HepG2 (cell line): ENCODE measurements around the gene GPATCH11. TPM values are rescaled to one million over a fixed set of nuclear protein-coding genes. Genes with fewer than 3 reads are reported as not detected.
A peak's percentile ranks its signal among the peaks of the same experiment; 100 is the strongest.

Experiments used
- ATF1 ChIP-seq: IDR thresholded peaks from 2 replicates; pipeline ENCODE4 v1.6.1; 2016; ENCODE audit warnings: mild to moderate bottlenecking, control low read depth
- CENPBD1 ChIP-seq: sonication (generic); formaldehyde crosslinking; IDR thresholded peaks from 2 replicates; pipeline ENCODE4 v1.8.0; 2022; ENCODE audit warnings: missing genetic modification reagents, low read depth, mild to moderate bottlenecking, borderline replicate concordance
- FOXK1 ChIP-seq: sonication (generic); formaldehyde crosslinking; IDR thresholded peaks from 2 replicates; pipeline ENCODE4 v1.4.0; 2020; ENCODE audit warnings: low read depth, missing genetic modification reagents, borderline replicate concordance
- MIER2 ChIP-seq: IDR thresholded peaks from 2 replicates; pipeline ENCODE4 v1.6.1; 2016; ENCODE audit warnings: missing biosample characterization, missing genetic modification reagents
- NCOA1 ChIP-seq: sonication (generic); formaldehyde crosslinking; IDR thresholded peaks from 2 replicates; pipeline ENCODE4 v1.9.0; 2021; ENCODE audit warnings: missing genetic modification reagents
- NFIB ChIP-seq: sonication (generic); formaldehyde crosslinking; IDR thresholded peaks from 2 replicates; pipeline ENCODE4 v1.9.0; 2021; ENCODE audit warnings: missing genetic modification reagents, mild to moderate bottlenecking, borderline replicate concordance
- NFIC ChIP-seq: IDR thresholded peaks from 2 replicates; pipeline ENCODE4 v1.6.1; 2012; ENCODE audit warnings: mild to moderate bottlenecking, low read length, inconsistent platforms
- NR1H2 ChIP-seq: sonication (generic); formaldehyde crosslinking; IDR thresholded peaks from 2 replicates; pipeline ENCODE4 v1.8.1; 2022; ENCODE audit warnings: low read depth, missing genetic modification reagents, borderline replicate concordance
- REST ChIP-seq, 2 experiments: IDR thresholded peaks; 2 replicates each; pipeline ENCODE4 v1.6.1; 2011 to 2012; ENCODE audit warnings: low read length in 2 of 2, borderline replicate concordance in 1 of 2, low read depth in 1 of 2, mild to moderate bottlenecking in 1 of 2, moderate library complexity in 1 of 2
- SIX4 ChIP-seq: sonication (generic); formaldehyde crosslinking; IDR thresholded peaks from 2 replicates; pipeline ENCODE4 v1.4.0; 2020; ENCODE audit warnings: missing genetic modification reagents
- TOE1 ChIP-seq: sonication (generic); formaldehyde crosslinking; IDR thresholded peaks from 2 replicates; pipeline ENCODE4 v1.4.0; 2020; ENCODE audit warnings: mild to moderate bottlenecking, missing genetic modification reagents
- ZNF337 ChIP-seq: sonication (generic); formaldehyde crosslinking; IDR thresholded peaks from 2 replicates; pipeline ENCODE4 v1.5.1; 2020; ENCODE audit warnings: missing genetic modification reagents, low read depth, mild to moderate bottlenecking, borderline replicate concordance
- ZNF432 ChIP-seq: sonication (generic); formaldehyde crosslinking; IDR thresholded peaks from 2 replicates; pipeline ENCODE4 v1.5.0; 2020; ENCODE audit warnings: missing genetic modification reagents, mild to moderate bottlenecking, borderline replicate concordance
- ZNF563 ChIP-seq: sonication (generic); formaldehyde crosslinking; IDR thresholded peaks from 2 replicates; pipeline ENCODE4 v1.8.0; 2022; ENCODE audit warnings: mild to moderate bottlenecking, moderate library complexity, missing genetic modification reagents
- ZSCAN5A ChIP-seq: sonication (generic); formaldehyde crosslinking; IDR thresholded peaks from 2 replicates; pipeline ENCODE4 v1.8.0; 2022; ENCODE audit warnings: mild to moderate bottlenecking, missing genetic modification reagents, borderline replicate concordance
- polyA plus RNA-seq, 8 experiments: library from polyadenylated mRNA; depleted of rRNA in 3 of 8; stranded (reverse) in 7 of 8; unstranded in 1 of 8; fragments of >200 nt; fragmentation: Illumina TruSeq in 4 of 8; extraction: Trizol in 4 of 8; gene quantifications; 2 replicates each; pipeline versions ENCODE4 v1.2.1 to v1.2.3, GENCODE V29; 2011 to 2016; ENCODE audit warnings: low read depth in 4 of 8, missing spikeins in 1 of 8, mixed read lengths in 1 of 8; ENCODE audit not compliant: insufficient read depth in 1 of 8
- total RNA-seq, 5 experiments: library from RNA; depleted of rRNA; stranded (reverse); fragments of >200 nt; fragmentation: Illumina TruSeq; extraction: Trizol; gene quantifications; 2 replicates each; pipeline ENCODE4 v1.2.3, GENCODE V29; 2016; ENCODE audit warnings: low read depth in 1 of 5
- TF ChIP-seq, protein P1 (sequence below): sonication (generic); formaldehyde crosslinking; IDR thresholded peaks from 2 replicates; pipeline ENCODE4 v1.4.0; 2020; ENCODE audit warnings: missing genetic modification reagents

Gene GPATCH11
- total and polyA plus RNA-seq, 2 of the 13 experiments (the other 11 are each of a cell fraction or from before 2014, with no cell fraction given): 3.8 to 8.7 TPM

GRCh38 chr2:37119157-37119556 lies 34.8 kb downstream of the GPATCH11 start (continued):
- TF ChIP-seq TOE1 (CRISPR knock-in tag) (no peak), REST (IDR thresholded peaks at IDR 0.05; ENCODE audit: borderline replicate concordance in 1 of 2, low read depth in 1 of 2, low read length in 2 of 2) (no peak), ZNF337 (CRISPR knock-in tag) (no peak), ATF1 (CRISPR knock-in tag) (no peak), FOXK1 (CRISPR knock-in tag) (no peak), NFIB (CRISPR knock-in tag) (no peak), MIER2 (no peak), NCOA1 (CRISPR knock-in tag) (no peak), ZSCAN5A (no peak), CENPBD1 (CRISPR knock-in tag) (no peak), ZNF432 (CRISPR knock-in tag) (no peak), NFIC (no peak), ZNF563 (CRISPR knock-in tag) (no peak), NR1H2 (CRISPR knock-in tag) (no peak), SIX4 (CRISPR knock-in tag) (no peak)
- TF ChIP-seq, protein P1, sequence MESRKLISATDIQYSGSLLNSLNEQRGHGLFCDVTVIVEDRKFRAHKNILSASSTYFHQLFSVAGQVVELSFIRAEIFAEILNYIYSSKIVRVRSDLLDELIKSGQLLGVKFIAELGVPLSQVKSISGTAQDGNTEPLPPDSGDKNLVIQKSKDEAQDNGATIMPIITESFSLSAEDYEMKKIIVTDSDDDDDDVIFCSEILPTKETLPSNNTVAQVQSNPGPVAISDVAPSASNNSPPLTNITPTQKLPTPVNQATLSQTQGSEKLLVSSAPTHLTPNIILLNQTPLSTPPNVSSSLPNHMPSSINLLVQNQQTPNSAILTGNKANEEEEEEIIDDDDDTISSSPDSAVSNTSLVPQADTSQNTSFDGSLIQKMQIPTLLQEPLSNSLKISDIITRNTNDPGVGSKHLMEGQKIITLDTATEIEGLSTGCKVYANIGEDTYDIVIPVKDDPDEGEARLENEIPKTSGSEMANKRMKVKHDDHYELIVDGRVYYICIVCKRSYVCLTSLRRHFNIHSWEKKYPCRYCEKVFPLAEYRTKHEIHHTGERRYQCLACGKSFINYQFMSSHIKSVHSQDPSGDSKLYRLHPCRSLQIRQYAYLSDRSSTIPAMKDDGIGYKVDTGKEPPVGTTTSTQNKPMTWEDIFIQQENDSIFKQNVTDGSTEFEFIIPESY (CRISPR knock-in tag): peak; percentile 93
